ENCODE measurements around the gene C1orf21.

The C1orf21 gene

DNA sequence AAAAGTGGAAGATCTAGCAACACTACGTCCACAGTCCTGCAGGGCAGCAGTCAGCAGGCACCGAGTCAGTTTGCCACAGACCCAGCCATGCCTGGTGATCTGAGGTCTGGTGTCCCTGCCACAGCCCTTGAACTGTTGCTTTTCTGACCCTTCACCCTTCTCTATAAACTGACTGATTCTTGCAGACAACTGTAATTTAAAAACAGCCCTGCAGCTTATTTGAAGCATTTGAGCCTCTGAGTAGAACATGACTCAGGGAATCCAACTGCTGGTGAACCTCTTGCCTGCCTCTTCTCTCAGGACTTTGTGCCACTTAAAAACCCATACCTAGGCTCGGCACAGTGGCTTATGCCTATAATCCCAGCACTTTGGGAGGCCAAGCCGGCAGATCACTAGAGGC lies 260.6 kb downstream of the C1orf21 start:
- H3K27me3 ChIP-seq (replicated peaks): no peaks in the 10 kb centered on the region
- TF ChIP-seq, protein P1, sequence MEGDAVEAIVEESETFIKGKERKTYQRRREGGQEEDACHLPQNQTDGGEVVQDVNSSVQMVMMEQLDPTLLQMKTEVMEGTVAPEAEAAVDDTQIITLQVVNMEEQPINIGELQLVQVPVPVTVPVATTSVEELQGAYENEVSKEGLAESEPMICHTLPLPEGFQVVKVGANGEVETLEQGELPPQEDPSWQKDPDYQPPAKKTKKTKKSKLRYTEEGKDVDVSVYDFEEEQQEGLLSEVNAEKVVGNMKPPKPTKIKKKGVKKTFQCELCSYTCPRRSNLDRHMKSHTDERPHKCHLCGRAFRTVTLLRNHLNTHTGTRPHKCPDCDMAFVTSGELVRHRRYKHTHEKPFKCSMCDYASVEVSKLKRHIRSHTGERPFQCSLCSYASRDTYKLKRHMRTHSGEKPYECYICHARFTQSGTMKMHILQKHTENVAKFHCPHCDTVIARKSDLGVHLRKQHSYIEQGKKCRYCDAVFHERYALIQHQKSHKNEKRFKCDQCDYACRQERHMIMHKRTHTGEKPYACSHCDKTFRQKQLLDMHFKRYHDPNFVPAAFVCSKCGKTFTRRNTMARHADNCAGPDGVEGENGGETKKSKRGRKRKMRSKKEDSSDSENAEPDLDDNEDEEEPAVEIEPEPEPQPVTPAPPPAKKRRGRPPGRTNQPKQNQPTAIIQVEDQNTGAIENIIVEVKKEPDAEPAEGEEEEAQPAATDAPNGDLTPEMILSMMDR (IDR thresholded peaks at IDR 0.05; ENCODE audit: low read depth, low read length, missing control alignments): no peak
- H3K4me3 ChIP-seq (ENCODE audit: low read depth, low read length): no peak overlapping the region
- no peak for DNase-seq
- H3K36me3 ChIP-seq (replicated peaks): no peaks in the 10 kb centered on the region
- H3K27ac ChIP-seq: no peak overlapping the region
- in situ Hi-C loops (cut with HindIII; ENCODE audit: low pct_ligation_motif_present, low sequenced_read_pairs): no loop called here

DNA sequence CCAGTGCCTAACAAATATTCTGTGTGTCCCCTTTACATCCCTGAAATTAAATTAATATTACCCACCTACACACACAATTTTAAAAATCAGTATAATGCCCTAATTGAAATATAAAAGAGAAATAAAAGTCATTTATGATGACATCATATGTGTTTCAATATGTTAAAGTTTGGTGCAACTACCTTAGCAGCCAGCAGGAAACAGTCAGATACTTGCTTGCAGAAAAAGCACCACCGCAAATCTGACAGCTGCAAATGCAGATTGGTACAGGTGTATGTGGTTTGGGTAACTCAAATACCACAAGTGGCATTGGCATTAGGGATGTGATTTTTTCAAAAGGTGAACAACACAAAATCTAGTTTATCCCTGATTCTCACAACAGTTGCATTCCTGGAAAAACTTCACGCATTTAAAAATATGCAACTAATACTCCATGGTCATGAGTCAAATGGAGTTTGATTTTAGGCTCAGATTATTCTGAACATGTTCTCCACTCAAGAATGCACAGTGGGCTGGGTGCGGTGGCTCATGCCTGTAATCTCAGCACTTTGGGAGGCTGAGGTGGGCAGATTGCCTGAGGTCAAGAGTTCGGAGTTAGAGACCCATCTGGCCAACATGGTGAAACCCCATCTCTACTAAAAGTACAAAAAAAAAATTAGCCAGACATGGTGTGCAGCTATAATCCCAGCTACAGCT lies 261.5 kb downstream of the C1orf21 start:
- in situ Hi-C loops (cut with HindIII; ENCODE audit: low pct_ligation_motif_present, low sequenced_read_pairs): no loop called here
- DNase-seq: no peak
- no peak overlapping the region for H3K4me3 ChIP-seq (ENCODE audit: low read depth, low read length)
- no peaks in the 10 kb centered on the region for H3K27me3 ChIP-seq (replicated peaks)
- H3K36me3 ChIP-seq (replicated peaks): no peaks in the 10 kb centered on the region
- TF ChIP-seq, protein P1 (IDR thresholded peaks at IDR 0.05; ENCODE audit: low read depth, low read length, missing control alignments): no peak
- no peak overlapping the region for H3K27ac ChIP-seq

DNA sequence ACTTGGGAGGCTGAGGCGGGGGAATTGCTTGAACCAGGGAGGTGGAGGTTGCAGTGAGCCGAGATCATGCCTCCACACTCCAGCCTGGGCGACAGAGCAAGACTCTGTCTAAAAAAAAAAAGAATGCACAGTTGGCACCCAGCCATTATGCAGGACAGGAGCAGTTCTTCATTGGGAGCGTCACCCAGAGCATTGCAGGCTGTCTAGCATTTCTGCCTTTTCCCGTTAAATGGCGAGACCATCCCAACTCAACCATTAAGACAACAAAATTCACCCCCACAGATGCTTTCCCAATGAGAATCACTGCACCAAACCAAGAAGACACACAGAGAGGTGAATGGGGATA lies 262.0 kb downstream of the C1orf21 start:
- Histone ChIP-seq H3K36me3 (replicated peaks) (no peaks in the 10 kb centered on the region), H3K27ac (no peak overlapping the region), H3K27me3 (replicated peaks) (no peaks in the 10 kb centered on the region), H3K4me3 (ENCODE audit: low read depth, low read length) (no peak overlapping the region)
- TF ChIP-seq, protein P1 (IDR thresholded peaks at IDR 0.05; ENCODE audit: low read depth, low read length, missing control alignments): no peak
- DNase-seq: no peak
- in situ Hi-C loops (cut with HindIII; ENCODE audit: low pct_ligation_motif_present, low sequenced_read_pairs): no loop called here

DNA sequence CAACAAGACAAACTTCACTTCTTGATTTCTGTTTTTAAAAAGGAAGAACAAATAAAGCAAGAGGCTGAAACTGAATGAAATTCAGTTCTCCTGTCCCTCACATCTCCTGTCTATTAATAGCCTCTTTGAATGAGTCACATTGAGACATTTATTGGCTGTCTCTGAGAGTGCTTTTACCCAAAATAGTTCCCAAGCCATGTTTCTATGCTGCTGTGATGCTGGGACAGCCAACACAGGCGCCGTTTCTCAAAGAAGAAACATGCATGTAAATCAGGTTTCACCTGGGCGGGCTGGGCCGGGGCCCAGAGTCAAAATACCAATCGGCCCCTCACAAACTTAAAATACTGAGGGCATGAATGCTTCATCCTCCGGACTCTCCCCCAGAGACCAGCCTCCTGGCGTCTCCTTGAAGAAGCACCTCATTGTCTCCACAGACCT lies 262.6 kb downstream of the C1orf21 start:
- H3K4me3 ChIP-seq (ENCODE audit: low read depth, low read length): no peak overlapping the region
- TF ChIP-seq, protein P1 (IDR thresholded peaks at IDR 0.05; ENCODE audit: low read depth, low read length, missing control alignments): no peak
- H3K27me3 ChIP-seq (replicated peaks): no peaks in the 10 kb centered on the region
- H3K36me3 ChIP-seq (replicated peaks): no peaks in the 10 kb centered on the region
- in situ Hi-C loops (cut with HindIII; ENCODE audit: low pct_ligation_motif_present, low sequenced_read_pairs): no loop called here
- no peak overlapping the region for H3K27ac ChIP-seq
- no peak for DNase-seq

DNA sequence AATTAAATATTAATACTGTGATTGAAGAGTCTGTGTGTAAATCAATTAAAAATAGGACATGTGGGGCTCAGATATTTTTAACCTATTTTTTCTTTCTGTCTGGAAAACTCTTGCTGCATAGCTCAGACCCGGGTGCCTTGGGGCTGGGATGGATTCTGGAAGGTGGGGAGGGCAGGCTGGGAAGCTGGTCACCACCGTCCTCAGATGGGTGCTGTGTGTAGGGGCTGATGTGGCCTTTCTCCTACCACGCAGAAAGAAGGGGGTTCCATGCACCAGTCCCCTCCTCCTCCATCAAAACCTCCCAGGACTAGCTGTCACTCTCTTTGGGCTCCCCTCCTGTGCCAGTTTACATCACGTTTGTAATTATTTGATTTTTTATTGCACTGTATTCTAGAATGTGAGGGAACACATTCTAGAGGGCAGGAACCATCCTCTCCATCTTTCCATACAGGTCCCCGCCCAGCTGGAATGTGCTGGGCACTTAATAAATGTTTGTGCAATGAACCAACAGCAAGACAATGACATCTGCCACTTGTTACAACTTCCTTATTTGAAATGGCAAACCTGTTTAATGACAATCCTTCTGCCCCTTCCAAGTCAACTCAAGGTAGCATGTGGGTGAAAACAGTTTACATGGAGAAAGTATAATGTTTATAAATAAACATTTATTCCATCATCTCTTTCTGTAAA lies 263.5 kb downstream of the C1orf21 start:
- no peaks in the 10 kb centered on the region for H3K27me3 ChIP-seq (replicated peaks)
- in situ Hi-C loops (cut with HindIII; ENCODE audit: low pct_ligation_motif_present, low sequenced_read_pairs): loop anchor here (25.0 kb wide), 1 partner anchor 563 kb away; no protein-coding TSS in a partner anchor
- DNase-seq: no peak
- H3K4me3 ChIP-seq (ENCODE audit: low read depth, low read length): no peak overlapping the region
- TF ChIP-seq, protein P1 (IDR thresholded peaks at IDR 0.05; ENCODE audit: low read depth, low read length, missing control alignments): no peak
- no peak overlapping the region for H3K27ac ChIP-seq
- no peaks in the 10 kb centered on the region for H3K36me3 ChIP-seq (replicated peaks)

Measured in brain microvascular endothelial cell (primary cell).